Fibroblast of villous mesenchyme (primary cell): ENCODE measurements around the gene CELSR1. TPM values are rescaled to one million over a fixed set of nuclear protein-coding genes. Genes with fewer than 3 reads are reported as not detected.

Experiments
- DNase-seq: peaks from one replicate; pipeline ENCODE4 v3.0.0-alpha.2; 2010; ENCODE audit warnings: low read depth
- H3K4me3 ChIP-seq: 2 replicates; pipeline ENCODE4 v1.5.1; 2011; ENCODE audit warnings: low read depth, mild to moderate bottlenecking, low read length
- total RNA-seq: library from RNA; depleted of rRNA; stranded (reverse); fragments of >200 nt; gene quantifications from 2 replicates; pipeline ENCODE4 v1.2.3, GENCODE V29; 2012
- TF ChIP-seq, protein P1 (sequence below): IDR thresholded peaks from 2 replicates; pipeline ENCODE4 v1.5.1; 2012; ENCODE audit warnings: low read depth, mild to moderate bottlenecking, low read length; ENCODE audit not compliant: insufficient read depth

Gene CELSR1
- total RNA-seq, 1 donor = 1.7 TPM

- H3K4me3 ChIP-seq = no peak overlapping the region
- DNase-seq = no peak
Measured at GRCh38 chr22:46328797-46329196, 208.6 kb downstream of the CELSR1 start.

GRCh38 chr22:46327691-46328465, 209.5 kb downstream of the CELSR1 start:
- no peak for DNase-seq
- no peak overlapping the region for H3K4me3 ChIP-seq
- TF ChIP-seq, protein P1, sequence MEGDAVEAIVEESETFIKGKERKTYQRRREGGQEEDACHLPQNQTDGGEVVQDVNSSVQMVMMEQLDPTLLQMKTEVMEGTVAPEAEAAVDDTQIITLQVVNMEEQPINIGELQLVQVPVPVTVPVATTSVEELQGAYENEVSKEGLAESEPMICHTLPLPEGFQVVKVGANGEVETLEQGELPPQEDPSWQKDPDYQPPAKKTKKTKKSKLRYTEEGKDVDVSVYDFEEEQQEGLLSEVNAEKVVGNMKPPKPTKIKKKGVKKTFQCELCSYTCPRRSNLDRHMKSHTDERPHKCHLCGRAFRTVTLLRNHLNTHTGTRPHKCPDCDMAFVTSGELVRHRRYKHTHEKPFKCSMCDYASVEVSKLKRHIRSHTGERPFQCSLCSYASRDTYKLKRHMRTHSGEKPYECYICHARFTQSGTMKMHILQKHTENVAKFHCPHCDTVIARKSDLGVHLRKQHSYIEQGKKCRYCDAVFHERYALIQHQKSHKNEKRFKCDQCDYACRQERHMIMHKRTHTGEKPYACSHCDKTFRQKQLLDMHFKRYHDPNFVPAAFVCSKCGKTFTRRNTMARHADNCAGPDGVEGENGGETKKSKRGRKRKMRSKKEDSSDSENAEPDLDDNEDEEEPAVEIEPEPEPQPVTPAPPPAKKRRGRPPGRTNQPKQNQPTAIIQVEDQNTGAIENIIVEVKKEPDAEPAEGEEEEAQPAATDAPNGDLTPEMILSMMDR = no peak

More at GRCh38 chr22:46328797-46329196, 208.6 kb downstream of the CELSR1 start:
- TF ChIP-seq, protein P1 = no peak

DNA sequence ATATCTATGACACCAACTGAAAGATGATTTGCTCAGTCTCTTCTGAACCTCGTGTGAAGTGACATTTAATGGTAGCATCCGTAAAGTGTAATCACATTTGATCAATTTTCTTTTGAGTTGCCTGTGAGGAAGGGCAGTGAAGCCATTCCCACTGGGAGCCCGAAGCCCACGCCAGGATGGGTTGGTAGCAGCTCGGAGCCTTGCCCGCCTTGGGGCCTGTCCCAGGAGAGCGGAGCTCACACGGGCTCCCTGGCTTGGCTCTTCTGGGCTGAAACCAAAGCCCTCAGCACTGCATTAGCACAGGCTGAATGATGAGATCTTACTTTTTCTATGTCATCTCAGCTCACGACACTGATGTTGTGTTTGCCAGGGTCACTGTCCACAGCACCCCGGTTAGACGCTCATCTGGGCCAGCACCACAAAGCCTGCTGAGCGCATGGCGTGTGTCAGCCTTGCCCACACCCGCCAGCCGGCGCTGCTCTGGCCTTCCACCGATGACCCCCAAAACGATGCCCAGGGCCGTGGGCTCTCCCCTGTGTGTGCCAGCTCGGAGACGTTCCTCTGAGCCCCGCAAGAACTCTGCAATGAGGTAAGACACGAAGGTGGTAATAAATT, 211.2 kb downstream of the CELSR1 start:
- TF ChIP-seq, protein P1 = no peak

GRCh38 chr22:46323162-46323561, 214.3 kb downstream of the CELSR1 start:
- DNase-seq = no peak
- TF ChIP-seq, protein P1 = no peak

More for the DNA sequence above, 211.2 kb downstream of the CELSR1 start:
- DNase-seq = no peak
- H3K4me3 ChIP-seq = no peak overlapping the region

GRCh38 chr22:46322711-46323110, 214.7 kb downstream of the CELSR1 start:
- no peak for DNase-seq
- H3K4me3 ChIP-seq = no peak overlapping the region
- TF ChIP-seq, protein P1 = no peak

More at GRCh38 chr22:46323162-46323561, 214.3 kb downstream of the CELSR1 start:
- H3K4me3 ChIP-seq = no peak overlapping the region

- DNase-seq = no peak
- TF ChIP-seq, protein P1 = no peak
Measured at GRCh38 chr22:46320716-46321386, 216.6 kb downstream of the CELSR1 start.

More at GRCh38 chr22:46320716-46321386, 216.6 kb downstream of the CELSR1 start:
- no peak overlapping the region for H3K4me3 ChIP-seq
